IPS-15b (cell line): ENCODE measurements around the gene CRAT.

ENCODE experiments used
- H3K27me3 ChIP-seq: one replicate; pipeline ENCODE4 v1.6.1; 2013; ENCODE audit warnings: low read length; ENCODE audit not compliant: control insufficient read depth, insufficient read depth
- H3K36me3 ChIP-seq: one replicate; pipeline ENCODE4 v1.6.1; 2013; ENCODE audit warnings: low read length; ENCODE audit not compliant: control insufficient read depth, insufficient read depth
- H3K4me1 ChIP-seq: one replicate; pipeline ENCODE4 v1.6.1; 2013; ENCODE audit warnings: mild to moderate bottlenecking, low read length; ENCODE audit not compliant: control insufficient read depth, insufficient read depth
- H3K4me3 ChIP-seq: one replicate; pipeline ENCODE4 v1.5.1; 2013; ENCODE audit warnings: low read depth, low read length
- H3K9ac ChIP-seq: one replicate; pipeline ENCODE4 v1.6.1; 2013; ENCODE audit warnings: low read depth, mild to moderate bottlenecking, low read length
- H3K9me3 ChIP-seq: one replicate; pipeline ENCODE4 v1.6.1; 2013; ENCODE audit warnings: mild to moderate bottlenecking, low read length; ENCODE audit not compliant: control insufficient read depth, insufficient read depth

CRAT gene

DNA sequence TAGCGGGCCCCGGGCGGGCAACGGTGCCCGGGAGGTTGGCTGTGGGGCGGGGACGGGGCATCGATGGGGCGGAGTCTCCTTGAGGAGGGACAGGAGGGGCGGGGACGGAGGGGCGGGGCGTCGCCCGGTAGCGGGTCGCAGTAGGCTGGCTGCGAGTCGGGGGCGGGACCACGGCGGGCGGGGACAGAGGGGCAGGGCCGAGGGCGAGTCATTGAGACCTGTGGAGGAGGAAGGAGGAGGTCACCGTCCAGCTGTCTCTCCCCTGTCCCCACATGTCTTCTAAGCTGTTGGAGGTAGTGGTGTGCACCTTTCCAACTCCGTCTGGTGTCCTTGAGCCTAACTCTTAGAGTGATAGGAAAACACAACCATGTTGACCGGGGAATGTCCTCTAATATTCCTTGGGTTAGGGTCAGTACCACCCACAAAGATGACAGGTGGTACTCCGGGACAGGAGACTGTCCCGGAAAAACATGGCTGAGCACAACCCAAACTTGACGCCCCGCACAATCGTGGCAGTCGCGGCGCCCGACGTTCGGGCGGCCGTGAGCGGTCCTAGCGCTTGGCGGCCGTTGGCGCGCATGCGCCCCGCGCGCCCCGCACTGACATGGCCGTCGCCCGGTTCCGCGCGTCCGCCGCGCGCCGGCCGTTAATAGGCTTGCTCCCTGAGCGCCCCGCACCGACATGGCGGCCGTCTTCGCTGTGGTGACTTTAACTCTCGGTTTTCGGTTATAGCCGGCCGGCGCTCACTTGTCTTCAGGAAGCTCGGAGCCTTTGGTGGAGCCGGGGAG lies at the start of gene CRAT, which contains the start of gene PTPA:
CRAT (minus strand) TSS at position 54 of the 788 bp plus-strand sequence. CDS start 284 bp downstream, outside the sequence.
PTPA (plus strand) TSS at position 676 of the 788 bp plus-strand sequence. CDS start 186 bp downstream, outside the sequence.
- H3K4me1 ChIP-seq: no peaks in the 10 kb centered on the region

GRCh38 chr9:129156163-129156562 lies 45.6 kb upstream of the CRAT start:
- Histone ChIP-seq H3K27me3 (no peaks in the 10 kb centered on the region), H3K4me3 (no peak overlapping the region), H3K9ac (no peak overlapping the region)

More for the DNA sequence above, at the start of gene CRAT, which contains the start of gene PTPA:
- H3K9ac ChIP-seq: peak within 1 kb of the TSS; percentile 95
- no peaks in the 10 kb centered on the region for H3K9me3 ChIP-seq
- H3K36me3 ChIP-seq: peaks cover 2% of the 10 kb centered on the region
- peaks cover 15% of the 10 kb centered on the region for H3K27me3 ChIP-seq
- peak within 1 kb of the TSS; percentile 72 for H3K4me3 ChIP-seq

DNA sequence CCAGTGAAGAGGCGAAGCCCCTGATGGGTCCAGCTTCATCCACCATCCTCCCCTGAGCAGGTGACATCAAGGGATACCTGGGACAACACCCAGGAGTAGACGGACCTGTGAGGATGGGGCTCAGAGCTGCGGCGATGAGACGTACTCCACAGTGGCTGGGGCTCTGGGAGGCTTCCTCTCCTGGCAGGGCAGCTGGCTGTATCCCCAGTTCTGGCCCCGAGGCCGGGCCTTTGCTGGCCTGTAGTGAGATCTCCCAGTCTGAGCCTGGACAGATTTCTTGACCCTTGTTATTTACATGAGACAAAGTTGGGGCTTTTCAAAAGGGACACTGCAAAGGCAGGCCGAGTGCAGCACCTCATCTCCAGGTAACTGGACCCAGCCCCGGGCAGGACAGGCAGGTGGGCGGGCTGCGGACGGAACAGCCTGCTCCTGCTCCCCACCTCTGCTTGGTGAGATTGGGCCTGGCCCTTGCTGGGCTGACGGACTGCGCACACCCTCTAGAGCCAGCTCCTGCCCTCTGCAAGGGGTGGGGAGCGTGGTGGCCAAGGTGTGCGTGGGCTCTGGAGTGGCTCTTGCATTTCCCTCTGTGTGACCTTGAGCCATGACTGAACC lies 44.4 kb upstream of the CRAT start:
- Histone ChIP-seq H3K9ac (no peak overlapping the region), H3K4me1 (no peaks in the 10 kb centered on the region), H3K36me3 (peaks cover 15% of the 10 kb centered on the region), H3K4me3 (no peak overlapping the region), H3K27me3 (no peaks in the 10 kb centered on the region), H3K9me3 (no peaks in the 10 kb centered on the region)

More at GRCh38 chr9:129156163-129156562, 45.6 kb upstream of the CRAT start:
- Histone ChIP-seq H3K9me3 (no peaks in the 10 kb centered on the region), H3K4me1 (no peaks in the 10 kb centered on the region), H3K36me3 (peaks cover 15% of the 10 kb centered on the region)

DNA sequence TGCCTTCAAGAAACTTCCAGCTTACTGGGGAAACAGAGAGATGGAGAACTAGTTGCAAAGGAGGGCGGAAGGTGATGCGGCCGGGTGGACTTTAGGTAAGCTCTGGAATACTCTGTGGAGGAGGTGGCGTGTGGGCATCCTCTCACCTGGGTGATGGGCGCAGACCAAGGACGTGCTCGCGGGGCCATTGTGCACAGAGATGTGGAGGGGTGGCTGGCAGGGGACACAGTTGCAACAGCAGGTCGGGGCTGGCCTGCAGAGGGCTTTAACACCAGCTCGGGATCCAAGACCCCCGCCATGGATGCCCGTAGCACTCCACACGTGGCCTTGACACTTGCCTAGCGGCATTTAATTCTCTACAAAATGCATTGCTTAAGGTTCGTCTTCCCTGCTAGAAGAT lies 40.9 kb upstream of the CRAT start:
- no peaks in the 10 kb centered on the region for H3K9me3 ChIP-seq
- H3K4me3 ChIP-seq: no peak overlapping the region
- no peak overlapping the region for H3K9ac ChIP-seq
- no peaks in the 10 kb centered on the region for H3K27me3 ChIP-seq
- peaks cover 3% of the 10 kb centered on the region for H3K4me1 ChIP-seq
- peaks cover 33% of the 10 kb centered on the region for H3K36me3 ChIP-seq

- Histone ChIP-seq H3K9me3 (no peaks in the 10 kb centered on the region), H3K4me1 (peaks cover 7% of the 10 kb centered on the region), H3K4me3 (no peak overlapping the region), H3K27me3 (no peaks in the 10 kb centered on the region), H3K9ac (no peak overlapping the region), H3K36me3 (peaks cover 31% of the 10 kb centered on the region)
Measured at GRCh38 chr9:129150672-129151211, 40.1 kb upstream of the CRAT start.

- Histone ChIP-seq H3K9me3 (no peaks in the 10 kb centered on the region), H3K4me3 (no peak overlapping the region), H3K36me3 (peaks cover 26% of the 10 kb centered on the region), H3K27me3 (no peaks in the 10 kb centered on the region), H3K9ac (no peak overlapping the region), H3K4me1 (peaks cover 12% of the 10 kb centered on the region)
Measured at GRCh38 chr9:129150122-129150521, 39.5 kb upstream of the CRAT start.

DNA sequence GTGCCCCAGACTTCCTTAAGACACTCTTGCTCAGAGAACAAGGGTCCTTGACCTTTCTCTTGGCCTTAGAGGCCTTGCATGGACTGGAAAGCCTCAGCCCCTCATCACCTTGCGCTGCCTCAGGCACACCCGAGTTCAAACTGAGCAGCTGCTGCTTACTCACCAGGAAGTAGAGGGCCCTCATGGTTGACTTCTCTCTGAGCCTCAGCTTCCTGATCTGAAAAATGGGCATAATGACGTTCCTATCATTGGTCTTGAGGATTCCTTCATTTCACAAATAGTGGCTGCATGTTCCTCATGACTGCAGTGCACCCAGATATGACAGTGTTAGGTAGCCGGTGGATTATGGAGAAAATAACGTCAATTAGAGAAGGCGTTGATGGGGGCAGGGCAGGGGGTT lies 38.8 kb upstream of the CRAT start:
- no peaks in the 10 kb centered on the region for H3K9me3 ChIP-seq
- no peaks in the 10 kb centered on the region for H3K27me3 ChIP-seq
- peaks cover 13% of the 10 kb centered on the region for H3K4me1 ChIP-seq
- H3K36me3 ChIP-seq: peaks cover 20% of the 10 kb centered on the region
- H3K4me3 ChIP-seq: no peak overlapping the region
- no peak overlapping the region for H3K9ac ChIP-seq

DNA sequence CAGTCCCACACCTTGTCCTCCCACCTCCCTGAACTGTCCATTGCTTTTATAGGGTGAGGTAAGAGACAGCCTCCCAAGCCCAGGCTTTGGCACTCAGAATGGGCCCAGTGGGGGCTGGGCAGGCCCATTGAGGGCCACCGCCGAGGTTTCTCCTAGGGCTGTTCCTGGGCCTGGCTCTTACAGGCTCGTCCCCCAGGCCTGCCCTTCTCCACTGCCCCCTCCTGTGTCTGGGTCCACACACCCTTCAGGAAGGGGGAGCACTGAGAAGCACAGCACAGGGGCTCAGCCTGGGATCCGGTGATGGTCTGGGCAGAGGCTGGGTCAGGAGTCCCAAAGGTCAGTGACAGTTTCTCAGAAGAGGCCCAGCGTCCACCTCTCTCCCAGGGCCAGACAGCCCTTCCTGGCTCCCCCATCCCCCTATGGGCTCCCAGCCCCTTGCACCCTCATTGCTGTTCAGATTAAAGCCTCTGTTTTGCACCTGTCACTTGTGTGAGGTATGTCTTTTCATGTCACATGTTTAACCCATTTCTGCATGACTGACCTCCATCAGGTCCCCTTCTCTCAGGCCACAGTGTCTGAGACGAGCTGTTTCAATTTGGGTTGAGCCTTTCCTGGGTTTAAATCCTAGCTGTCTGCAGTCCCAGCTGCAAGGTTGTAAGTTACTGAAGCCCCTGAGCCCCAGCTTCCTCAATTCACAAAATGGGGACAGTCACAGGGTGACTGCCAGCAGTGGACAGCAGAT lies 38.0 kb upstream of the CRAT start:
- H3K36me3 ChIP-seq: peaks cover 27% of the 10 kb centered on the region
- peaks cover 13% of the 10 kb centered on the region for H3K4me1 ChIP-seq
- no peak overlapping the region for H3K9ac ChIP-seq
- H3K4me3 ChIP-seq: no peak overlapping the region
- no peaks in the 10 kb centered on the region for H3K27me3 ChIP-seq
- H3K9me3 ChIP-seq: no peaks in the 10 kb centered on the region

DNA sequence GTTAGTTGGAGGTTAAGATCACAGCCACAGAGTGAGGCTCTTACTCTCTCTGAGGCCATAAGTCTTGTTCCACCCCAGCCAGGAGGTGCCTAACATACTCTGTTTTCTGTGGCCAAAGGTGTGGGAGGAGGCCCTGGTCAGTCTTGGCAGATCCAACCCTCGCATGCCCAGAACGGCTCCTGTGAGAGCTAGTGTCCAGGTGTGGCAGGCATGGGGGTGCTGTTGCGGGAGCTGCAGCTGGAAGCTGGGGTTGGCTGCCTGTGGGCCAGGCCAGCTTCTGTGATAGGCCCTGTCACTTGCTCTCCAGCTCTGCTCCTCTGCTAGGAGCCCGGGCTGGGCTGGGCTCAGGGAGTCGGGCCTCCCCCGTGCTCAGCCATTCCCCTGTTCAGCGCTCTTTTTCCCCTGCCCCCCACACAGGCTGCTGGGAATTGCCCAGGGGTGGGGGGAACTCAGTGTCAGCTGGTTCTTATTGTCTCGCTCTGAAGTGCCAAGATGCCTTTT lies 35.9 kb upstream of the CRAT start:
- H3K9ac ChIP-seq: peak overlapping the region; percentile 70

DNA sequence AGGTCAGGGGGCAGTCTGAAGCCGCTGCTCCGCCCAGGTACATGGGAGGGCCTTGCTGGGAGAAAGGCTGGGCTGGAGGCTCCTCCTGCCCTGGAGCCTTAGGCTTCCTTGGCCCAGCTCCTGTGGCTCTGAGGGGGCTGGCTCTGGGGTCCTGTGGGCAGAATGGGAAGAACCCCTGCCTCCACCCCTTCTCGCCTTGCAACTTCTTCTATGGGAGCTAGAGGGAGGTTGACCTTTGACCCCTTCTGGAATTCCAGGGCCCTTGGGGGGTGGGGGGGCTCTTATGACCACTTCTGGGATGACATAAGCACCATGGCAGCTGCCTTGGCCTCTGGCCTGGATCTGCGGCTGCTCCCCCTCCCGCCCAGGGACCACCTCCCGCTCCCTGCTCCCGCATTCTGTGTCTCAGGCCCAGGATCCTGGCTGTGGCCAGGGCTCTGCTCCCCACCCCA lies 35.3 kb upstream of the CRAT start:
- H3K4me1 ChIP-seq: peaks cover 36% of the 10 kb centered on the region
- H3K4me3 ChIP-seq: no peak overlapping the region
- H3K27me3 ChIP-seq: no peaks in the 10 kb centered on the region
- no peaks in the 10 kb centered on the region for H3K9me3 ChIP-seq
- H3K9ac ChIP-seq: peak overlapping the region; percentile 70
- H3K36me3 ChIP-seq: peaks cover 33% of the 10 kb centered on the region

More for the DNA sequence above, 35.9 kb upstream of the CRAT start:
- Histone ChIP-seq H3K4me1 (peaks cover 29% of the 10 kb centered on the region), H3K4me3 (no peak overlapping the region), H3K9me3 (no peaks in the 10 kb centered on the region), H3K36me3 (peaks cover 33% of the 10 kb centered on the region), H3K27me3 (no peaks in the 10 kb centered on the region)

GRCh38 chr9:129145316-129145715 lies 34.7 kb upstream of the CRAT start:
- Histone ChIP-seq H3K27me3 (no peaks in the 10 kb centered on the region), H3K36me3 (peaks cover 33% of the 10 kb centered on the region), H3K4me3 (no peak overlapping the region), H3K4me1 (peaks cover 38% of the 10 kb centered on the region), H3K9me3 (no peaks in the 10 kb centered on the region), H3K9ac (peak overlapping the region; percentile 4)
